AG09309 (cell line): ENCODE data around the gene SVEP1.

Source experiments
- DNase-seq: peaks from one replicate; pipeline ENCODE4 v3.0.0-alpha.2; 2010; ENCODE audit warnings: low read depth
- H3K4me3 ChIP-seq: 2 replicates; pipeline ENCODE4 v1.5.1; 2011; ENCODE audit warnings: mild to moderate bottlenecking, low read depth, low read length, moderate library complexity; ENCODE audit not compliant: control insufficient read depth
- TF ChIP-seq, protein P1 (sequence below): IDR thresholded peaks from 2 replicates; pipeline ENCODE4 v1.5.1; 2011; ENCODE audit warnings: mild to moderate bottlenecking, low read depth, low read length, inconsistent platforms; ENCODE audit not compliant: insufficient read depth, control insufficient read depth; ENCODE audit errors: missing control alignments

Gene SVEP1

GRCh38 chr9:110599468-110599867, 19.9 kb upstream of the SVEP1 start:
- DNase-seq = no peak
- TF ChIP-seq, protein P1, sequence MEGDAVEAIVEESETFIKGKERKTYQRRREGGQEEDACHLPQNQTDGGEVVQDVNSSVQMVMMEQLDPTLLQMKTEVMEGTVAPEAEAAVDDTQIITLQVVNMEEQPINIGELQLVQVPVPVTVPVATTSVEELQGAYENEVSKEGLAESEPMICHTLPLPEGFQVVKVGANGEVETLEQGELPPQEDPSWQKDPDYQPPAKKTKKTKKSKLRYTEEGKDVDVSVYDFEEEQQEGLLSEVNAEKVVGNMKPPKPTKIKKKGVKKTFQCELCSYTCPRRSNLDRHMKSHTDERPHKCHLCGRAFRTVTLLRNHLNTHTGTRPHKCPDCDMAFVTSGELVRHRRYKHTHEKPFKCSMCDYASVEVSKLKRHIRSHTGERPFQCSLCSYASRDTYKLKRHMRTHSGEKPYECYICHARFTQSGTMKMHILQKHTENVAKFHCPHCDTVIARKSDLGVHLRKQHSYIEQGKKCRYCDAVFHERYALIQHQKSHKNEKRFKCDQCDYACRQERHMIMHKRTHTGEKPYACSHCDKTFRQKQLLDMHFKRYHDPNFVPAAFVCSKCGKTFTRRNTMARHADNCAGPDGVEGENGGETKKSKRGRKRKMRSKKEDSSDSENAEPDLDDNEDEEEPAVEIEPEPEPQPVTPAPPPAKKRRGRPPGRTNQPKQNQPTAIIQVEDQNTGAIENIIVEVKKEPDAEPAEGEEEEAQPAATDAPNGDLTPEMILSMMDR = no peak
- no peak overlapping the region for H3K4me3 ChIP-seq

- no peak for DNase-seq
- TF ChIP-seq, protein P1 = no peak
- no peak overlapping the region for H3K4me3 ChIP-seq
Observed at GRCh38 chr9:110592044-110592830, 12.7 kb upstream of the SVEP1 start.

DNA sequence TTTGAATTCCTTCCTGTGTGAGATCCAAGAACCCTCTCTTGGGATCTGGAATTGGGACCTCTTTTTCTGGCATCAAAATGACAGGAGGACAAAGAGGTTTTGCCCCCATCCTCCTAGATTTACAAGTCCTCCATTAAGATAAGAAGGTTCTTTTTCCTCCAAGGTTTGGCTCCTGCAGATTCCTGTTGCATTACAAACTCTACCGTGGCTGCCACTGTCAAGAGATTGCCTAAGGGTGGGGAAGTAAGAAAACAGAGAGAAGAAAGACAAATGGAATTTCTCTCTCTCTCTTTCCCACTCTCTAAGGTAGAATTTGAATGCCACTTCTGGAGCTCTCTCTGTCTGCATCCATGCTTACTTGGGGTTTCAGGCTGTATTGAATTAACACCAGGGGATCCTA, 12.0 kb upstream of the SVEP1 start:
- no peak for DNase-seq
- TF ChIP-seq, protein P1 = no peak
- H3K4me3 ChIP-seq = no peak overlapping the region

GRCh38 chr9:110590816-110591215, 11.3 kb upstream of the SVEP1 start:
- no peak for DNase-seq
- H3K4me3 ChIP-seq = no peak overlapping the region
- TF ChIP-seq, protein P1 = no peak

- DNase-seq = no peak
- H3K4me3 ChIP-seq = no peak overlapping the region
- TF ChIP-seq, protein P1 = no peak
Observed at GRCh38 chr9:110588296-110588695, 8.8 kb upstream of the SVEP1 start.

- DNase-seq = no peak
- no peak overlapping the region for H3K4me3 ChIP-seq
- TF ChIP-seq, protein P1 = peak; percentile 20
Observed at GRCh38 chr9:110583237-110583636, 3.7 kb upstream of the SVEP1 start.
